GM10847 (cell line): ENCODE measurements around the gene ACTMAP.

ENCODE experiments used
- POLR2A ChIP-seq: IDR thresholded peaks from 2 replicates; pipeline ENCODE4 v1.6.1; 2011; ENCODE audit not compliant: insufficient read length; ENCODE audit errors: extremely low read depth

The ACTMAP gene

DNA sequence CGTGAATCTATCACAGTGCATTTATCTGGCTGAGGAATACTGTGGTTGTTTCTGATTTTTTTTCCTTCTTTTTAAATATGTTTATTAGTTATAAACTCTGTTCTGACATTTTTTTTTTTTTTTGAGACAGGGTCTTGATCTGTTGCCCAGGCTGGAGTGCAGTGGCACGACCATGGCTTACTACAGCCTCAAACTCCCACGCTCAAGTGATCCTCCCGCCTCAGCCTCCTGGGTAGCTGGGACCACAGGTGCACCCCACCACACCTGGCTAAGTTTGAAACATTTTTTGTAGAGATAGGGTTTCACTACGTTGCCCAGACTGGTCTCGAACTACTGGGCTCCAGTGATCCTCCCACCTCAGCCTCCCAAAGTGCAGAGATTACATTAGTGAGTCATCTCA is 53.3 kb downstream of the ACTMAP start:
- no peak for TF ChIP-seq POLR2A

- TF ChIP-seq POLR2A, result no peak
These were observed 54.4 kb downstream of the ACTMAP start for GRCh38 chr19:40695881-40696280.

- TF ChIP-seq POLR2A, result no peak
These were observed 56.4 kb downstream of the ACTMAP start for GRCh38 chr19:40693896-40694295.

- TF ChIP-seq POLR2A, result no peak
These were observed 57.0 kb downstream of the ACTMAP start for GRCh38 chr19:40693150-40693788.

GRCh38 chr19:40692212-40692551 is 58.1 kb downstream of the ACTMAP start:
- TF ChIP-seq POLR2A, result no peak

DNA sequence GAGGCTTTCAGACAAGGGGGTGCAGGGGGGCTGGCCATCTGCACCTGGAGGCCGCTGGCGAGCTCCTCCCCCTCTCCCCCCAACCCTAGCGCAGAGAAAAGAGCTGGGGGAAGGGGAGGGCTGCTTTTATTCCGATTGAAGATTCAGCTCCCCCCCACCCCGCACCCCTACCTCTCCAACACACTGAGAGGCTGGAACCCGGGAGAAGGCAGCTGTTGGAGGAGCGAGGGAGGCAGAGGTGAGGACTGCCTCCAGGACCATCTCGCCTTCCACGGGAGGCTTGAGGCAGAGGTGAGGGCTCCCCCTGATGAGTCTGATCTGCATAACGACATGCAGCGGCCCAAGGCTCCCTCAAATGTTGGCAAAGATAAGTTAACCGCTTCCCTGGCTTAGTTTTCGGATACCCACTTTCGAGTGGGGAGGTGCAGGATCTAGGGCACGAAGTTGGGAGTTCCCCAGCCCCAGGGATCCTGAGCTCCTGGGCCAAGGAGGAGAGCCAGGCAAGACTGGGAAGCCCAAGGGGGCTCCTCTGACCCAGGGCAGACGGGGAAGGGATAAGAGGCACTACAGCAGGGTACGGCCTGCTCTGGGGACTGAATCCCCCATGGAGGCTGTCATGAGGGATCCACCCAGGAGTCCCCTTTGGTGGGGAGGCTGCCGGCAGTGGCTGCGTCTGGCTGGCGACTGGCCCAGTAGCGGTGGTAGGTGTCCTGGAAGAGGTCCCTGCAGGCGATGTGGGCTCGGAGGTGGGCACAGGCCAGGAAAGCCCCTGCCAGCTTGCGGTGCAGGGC is 58.7 kb downstream of the ACTMAP start:
- TF ChIP-seq POLR2A, result no peak
